ENCODE measurements around the gene APLP2. TPM values are rescaled to one million over a fixed set of nuclear protein-coding genes. Genes with fewer than 3 reads are reported as not detected.
A peak's percentile ranks its signal among the peaks of the same experiment; 100 is the strongest.

The APLP2 gene
- total RNA-seq, 1 experiment from 2014 or later, result 345 TPM

DNA sequence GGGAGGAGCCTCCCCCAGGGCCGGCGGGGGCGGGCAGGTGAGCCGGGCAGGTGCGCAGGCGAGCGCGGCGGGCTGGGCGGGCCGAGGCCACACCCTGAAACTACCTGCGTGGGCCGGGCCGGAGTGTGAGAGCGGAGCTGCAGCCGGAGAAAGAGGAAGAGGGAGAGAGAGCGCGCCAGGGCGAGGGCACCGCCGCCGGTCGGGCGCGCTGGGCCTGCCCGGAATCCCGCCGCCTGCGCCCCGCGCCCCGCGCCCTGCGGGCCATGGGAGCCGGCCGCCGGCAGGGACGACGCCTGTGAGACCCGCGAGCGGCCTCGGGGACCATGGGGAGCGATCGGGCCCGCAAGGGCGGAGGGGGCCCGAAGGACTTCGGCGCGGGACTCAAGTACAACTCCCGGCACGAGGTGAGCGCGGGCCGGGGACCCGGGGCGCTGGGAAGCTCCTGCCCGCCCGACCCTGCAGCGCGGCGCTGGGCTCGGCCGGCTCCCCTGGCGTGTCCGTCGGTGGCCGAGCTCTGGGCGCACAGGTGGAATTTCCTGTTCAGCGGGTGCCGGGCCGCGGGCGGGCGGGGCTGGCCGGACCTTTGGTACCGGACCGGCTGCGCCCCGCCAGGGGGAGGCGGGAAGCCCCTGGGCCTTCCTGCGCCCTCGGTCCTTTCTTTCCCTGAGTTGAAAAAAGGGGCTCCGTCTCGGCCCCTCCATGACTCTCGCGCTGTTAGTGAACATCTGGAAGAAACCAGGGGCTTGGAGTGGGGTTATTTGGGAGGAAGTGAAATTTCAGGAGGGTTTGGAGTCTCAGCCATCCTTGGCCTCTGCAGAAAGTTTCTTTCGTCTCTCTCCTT is 90.2 kb downstream of the APLP2 start, which contains the start of gene ST14 (continued):
- no peak for TF ChIP-seq FOXP1 (CRISPR knock-in tag; IDR thresholded peaks at IDR 0.05; ENCODE audit: borderline replicate concordance)
- no peak for TF ChIP-seq MXD4 (CRISPR knock-in tag; IDR thresholded peaks at IDR 0.05; ENCODE audit: borderline replicate concordance)
- no peak for TF ChIP-seq ESRRA (CRISPR knock-in tag; IDR thresholded peaks at IDR 0.05; ENCODE audit: borderline replicate concordance)
- TF ChIP-seq, protein P1, sequence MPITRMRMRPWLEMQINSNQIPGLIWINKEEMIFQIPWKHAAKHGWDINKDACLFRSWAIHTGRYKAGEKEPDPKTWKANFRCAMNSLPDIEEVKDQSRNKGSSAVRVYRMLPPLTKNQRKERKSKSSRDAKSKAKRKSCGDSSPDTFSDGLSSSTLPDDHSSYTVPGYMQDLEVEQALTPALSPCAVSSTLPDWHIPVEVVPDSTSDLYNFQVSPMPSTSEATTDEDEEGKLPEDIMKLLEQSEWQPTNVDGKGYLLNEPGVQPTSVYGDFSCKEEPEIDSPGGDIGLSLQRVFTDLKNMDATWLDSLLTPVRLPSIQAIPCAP (CRISPR knock-in tag; IDR thresholded peaks at IDR 0.05), result no peak
- TF ChIP-seq, protein P2, sequence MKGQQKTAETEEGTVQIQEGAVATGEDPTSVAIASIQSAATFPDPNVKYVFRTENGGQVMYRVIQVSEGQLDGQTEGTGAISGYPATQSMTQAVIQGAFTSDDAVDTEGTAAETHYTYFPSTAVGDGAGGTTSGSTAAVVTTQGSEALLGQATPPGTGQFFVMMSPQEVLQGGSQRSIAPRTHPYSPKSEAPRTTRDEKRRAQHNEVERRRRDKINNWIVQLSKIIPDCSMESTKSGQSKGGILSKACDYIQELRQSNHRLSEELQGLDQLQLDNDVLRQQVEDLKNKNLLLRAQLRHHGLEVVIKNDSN (CRISPR knock-in tag; IDR thresholded peaks at IDR 0.05), result no peak
- TF ChIP-seq, protein P3, sequence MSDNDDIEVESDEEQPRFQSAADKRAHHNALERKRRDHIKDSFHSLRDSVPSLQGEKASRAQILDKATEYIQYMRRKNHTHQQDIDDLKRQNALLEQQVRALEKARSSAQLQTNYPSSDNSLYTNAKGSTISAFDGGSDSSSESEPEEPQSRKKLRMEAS (CRISPR knock-in tag; IDR thresholded peaks at IDR 0.05), result peak; percentile 36; the same call in 1 of the 2 replicates
- TF ChIP-seq, protein P4, sequence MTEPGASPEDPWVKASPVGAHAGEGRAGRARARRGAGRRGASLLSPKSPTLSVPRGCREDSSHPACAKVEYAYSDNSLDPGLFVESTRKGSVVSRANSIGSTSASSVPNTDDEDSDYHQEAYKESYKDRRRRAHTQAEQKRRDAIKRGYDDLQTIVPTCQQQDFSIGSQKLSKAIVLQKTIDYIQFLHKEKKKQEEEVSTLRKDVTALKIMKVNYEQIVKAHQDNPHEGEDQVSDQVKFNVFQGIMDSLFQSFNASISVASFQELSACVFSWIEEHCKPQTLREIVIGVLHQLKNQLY (CRISPR knock-in tag; IDR thresholded peaks at IDR 0.05), result no peak
- TF ChIP-seq, protein P5, sequence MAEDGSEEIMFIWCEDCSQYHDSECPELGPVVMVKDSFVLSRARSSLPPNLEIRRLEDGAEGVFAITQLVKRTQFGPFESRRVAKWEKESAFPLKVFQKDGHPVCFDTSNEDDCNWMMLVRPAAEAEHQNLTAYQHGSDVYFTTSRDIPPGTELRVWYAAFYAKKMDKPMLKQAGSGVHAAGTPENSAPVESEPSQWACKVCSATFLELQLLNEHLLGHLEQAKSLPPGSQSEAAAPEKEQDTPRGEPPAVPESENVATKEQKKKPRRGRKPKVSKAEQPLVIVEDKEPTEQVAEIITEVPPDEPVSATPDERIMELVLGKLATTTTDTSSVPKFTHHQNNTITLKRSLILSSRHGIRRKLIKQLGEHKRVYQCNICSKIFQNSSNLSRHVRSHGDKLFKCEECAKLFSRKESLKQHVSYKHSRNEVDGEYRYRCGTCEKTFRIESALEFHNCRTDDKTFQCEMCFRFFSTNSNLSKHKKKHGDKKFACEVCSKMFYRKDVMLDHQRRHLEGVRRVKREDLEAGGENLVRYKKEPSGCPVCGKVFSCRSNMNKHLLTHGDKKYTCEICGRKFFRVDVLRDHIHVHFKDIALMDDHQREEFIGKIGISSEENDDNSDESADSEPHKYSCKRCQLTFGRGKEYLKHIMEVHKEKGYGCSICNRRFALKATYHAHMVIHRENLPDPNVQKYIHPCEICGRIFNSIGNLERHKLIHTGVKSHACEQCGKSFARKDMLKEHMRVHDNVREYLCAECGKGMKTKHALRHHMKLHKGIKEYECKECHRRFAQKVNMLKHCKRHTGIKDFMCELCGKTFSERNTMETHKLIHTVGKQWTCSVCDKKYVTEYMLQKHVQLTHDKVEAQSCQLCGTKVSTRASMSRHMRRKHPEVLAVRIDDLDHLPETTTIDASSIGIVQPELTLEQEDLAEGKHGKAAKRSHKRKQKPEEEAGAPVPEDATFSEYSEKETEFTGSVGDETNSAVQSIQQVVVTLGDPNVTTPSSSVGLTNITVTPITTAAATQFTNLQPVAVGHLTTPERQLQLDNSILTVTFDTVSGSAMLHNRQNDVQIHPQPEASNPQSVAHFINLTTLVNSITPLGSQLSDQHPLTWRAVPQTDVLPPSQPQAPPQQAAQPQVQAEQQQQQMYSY (CRISPR knock-in tag; IDR thresholded peaks at IDR 0.05), result no peak
- TF ChIP-seq, protein P6, sequence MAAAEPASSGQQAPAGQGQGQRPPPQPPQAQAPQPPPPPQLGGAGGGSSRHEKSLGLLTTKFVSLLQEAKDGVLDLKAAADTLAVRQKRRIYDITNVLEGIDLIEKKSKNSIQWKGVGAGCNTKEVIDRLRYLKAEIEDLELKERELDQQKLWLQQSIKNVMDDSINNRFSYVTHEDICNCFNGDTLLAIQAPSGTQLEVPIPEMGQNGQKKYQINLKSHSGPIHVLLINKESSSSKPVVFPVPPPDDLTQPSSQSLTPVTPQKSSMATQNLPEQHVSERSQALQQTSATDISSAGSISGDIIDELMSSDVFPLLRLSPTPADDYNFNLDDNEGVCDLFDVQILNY (CRISPR knock-in tag; IDR thresholded peaks at IDR 0.05), result peak; percentile 72; the same call in 1 of the 2 replicates
- TF ChIP-seq ZNF396 (CRISPR knock-in tag; IDR thresholded peaks at IDR 0.05; ENCODE audit: borderline replicate concordance), result no peak
- TF ChIP-seq, protein P7, sequence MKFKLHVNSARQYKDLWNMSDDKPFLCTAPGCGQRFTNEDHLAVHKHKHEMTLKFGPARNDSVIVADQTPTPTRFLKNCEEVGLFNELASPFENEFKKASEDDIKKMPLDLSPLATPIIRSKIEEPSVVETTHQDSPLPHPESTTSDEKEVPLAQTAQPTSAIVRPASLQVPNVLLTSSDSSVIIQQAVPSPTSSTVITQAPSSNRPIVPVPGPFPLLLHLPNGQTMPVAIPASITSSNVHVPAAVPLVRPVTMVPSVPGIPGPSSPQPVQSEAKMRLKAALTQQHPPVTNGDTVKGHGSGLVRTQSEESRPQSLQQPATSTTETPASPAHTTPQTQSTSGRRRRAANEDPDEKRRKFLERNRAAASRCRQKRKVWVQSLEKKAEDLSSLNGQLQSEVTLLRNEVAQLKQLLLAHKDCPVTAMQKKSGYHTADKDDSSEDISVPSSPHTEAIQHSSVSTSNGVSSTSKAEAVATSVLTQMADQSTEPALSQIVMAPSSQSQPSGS (CRISPR knock-in tag; IDR thresholded peaks at IDR 0.05; ENCODE audit: borderline replicate concordance, low read depth), result no peak
- TF ChIP-seq, protein P8, sequence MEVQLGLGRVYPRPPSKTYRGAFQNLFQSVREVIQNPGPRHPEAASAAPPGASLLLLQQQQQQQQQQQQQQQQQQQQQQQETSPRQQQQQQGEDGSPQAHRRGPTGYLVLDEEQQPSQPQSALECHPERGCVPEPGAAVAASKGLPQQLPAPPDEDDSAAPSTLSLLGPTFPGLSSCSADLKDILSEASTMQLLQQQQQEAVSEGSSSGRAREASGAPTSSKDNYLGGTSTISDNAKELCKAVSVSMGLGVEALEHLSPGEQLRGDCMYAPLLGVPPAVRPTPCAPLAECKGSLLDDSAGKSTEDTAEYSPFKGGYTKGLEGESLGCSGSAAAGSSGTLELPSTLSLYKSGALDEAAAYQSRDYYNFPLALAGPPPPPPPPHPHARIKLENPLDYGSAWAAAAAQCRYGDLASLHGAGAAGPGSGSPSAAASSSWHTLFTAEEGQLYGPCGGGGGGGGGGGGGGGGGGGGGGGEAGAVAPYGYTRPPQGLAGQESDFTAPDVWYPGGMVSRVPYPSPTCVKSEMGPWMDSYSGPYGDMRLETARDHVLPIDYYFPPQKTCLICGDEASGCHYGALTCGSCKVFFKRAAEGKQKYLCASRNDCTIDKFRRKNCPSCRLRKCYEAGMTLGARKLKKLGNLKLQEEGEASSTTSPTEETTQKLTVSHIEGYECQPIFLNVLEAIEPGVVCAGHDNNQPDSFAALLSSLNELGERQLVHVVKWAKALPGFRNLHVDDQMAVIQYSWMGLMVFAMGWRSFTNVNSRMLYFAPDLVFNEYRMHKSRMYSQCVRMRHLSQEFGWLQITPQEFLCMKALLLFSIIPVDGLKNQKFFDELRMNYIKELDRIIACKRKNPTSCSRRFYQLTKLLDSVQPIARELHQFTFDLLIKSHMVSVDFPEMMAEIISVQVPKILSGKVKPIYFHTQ (CRISPR knock-in tag; IDR thresholded peaks at IDR 0.05), result no peak
- TF ChIP-seq, protein P9, sequence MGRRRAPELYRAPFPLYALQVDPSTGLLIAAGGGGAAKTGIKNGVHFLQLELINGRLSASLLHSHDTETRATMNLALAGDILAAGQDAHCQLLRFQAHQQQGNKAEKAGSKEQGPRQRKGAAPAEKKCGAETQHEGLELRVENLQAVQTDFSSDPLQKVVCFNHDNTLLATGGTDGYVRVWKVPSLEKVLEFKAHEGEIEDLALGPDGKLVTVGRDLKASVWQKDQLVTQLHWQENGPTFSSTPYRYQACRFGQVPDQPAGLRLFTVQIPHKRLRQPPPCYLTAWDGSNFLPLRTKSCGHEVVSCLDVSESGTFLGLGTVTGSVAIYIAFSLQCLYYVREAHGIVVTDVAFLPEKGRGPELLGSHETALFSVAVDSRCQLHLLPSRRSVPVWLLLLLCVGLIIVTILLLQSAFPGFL (CRISPR knock-in tag; IDR thresholded peaks at IDR 0.05; ENCODE audit: borderline replicate concordance), result no peak
- TF ChIP-seq, protein P10, sequence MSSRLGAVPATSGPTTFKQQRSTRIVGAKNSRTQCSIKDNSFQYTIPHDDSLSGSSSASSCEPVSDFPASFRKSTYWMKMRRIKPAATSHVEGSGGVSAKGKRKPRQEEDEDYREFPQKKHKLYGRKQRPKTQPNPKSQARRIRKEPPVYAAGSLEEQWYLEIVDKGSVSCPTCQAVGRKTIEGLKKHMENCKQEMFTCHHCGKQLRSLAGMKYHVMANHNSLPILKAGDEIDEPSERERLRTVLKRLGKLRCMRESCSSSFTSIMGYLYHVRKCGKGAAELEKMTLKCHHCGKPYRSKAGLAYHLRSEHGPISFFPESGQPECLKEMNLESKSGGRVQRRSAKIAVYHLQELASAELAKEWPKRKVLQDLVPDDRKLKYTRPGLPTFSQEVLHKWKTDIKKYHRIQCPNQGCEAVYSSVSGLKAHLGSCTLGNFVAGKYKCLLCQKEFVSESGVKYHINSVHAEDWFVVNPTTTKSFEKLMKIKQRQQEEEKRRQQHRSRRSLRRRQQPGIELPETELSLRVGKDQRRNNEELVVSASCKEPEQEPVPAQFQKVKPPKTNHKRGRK (CRISPR knock-in tag; IDR thresholded peaks at IDR 0.05; ENCODE audit: borderline replicate concordance), result no peak
- TF ChIP-seq, protein P11, sequence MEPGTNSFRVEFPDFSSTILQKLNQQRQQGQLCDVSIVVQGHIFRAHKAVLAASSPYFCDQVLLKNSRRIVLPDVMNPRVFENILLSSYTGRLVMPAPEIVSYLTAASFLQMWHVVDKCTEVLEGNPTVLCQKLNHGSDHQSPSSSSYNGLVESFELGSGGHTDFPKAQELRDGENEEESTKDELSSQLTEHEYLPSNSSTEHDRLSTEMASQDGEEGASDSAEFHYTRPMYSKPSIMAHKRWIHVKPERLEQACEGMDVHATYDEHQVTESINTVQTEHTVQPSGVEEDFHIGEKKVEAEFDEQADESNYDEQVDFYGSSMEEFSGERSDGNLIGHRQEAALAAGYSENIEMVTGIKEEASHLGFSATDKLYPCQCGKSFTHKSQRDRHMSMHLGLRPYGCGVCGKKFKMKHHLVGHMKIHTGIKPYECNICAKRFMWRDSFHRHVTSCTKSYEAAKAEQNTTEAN (CRISPR knock-in tag; IDR thresholded peaks at IDR 0.05), result no peak
- no peak for TF ChIP-seq JAZF1 (CRISPR knock-in tag; IDR thresholded peaks at IDR 0.05)
- no peak for TF ChIP-seq NFE2L1 (CRISPR knock-in tag; IDR thresholded peaks at IDR 0.05)
- no peak for TF ChIP-seq TCF7 (CRISPR knock-in tag; IDR thresholded peaks at IDR 0.05; ENCODE audit: low read depth)
- TF ChIP-seq, protein P12, sequence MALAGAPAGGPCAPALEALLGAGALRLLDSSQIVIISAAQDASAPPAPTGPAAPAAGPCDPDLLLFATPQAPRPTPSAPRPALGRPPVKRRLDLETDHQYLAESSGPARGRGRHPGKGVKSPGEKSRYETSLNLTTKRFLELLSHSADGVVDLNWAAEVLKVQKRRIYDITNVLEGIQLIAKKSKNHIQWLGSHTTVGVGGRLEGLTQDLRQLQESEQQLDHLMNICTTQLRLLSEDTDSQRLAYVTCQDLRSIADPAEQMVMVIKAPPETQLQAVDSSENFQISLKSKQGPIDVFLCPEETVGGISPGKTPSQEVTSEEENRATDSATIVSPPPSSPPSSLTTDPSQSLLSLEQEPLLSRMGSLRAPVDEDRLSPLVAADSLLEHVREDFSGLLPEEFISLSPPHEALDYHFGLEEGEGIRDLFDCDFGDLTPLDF (CRISPR knock-in tag; IDR thresholded peaks at IDR 0.05), result no peak

Measured in WTC11 (cell line).